Hepatocyte (in vitro differentiated cells): ENCODE measurements around the gene LHPP. TPM values are rescaled to one million over a fixed set of nuclear protein-coding genes. Genes with fewer than 3 reads are reported as not detected.

Experiments
- DNase-seq: peaks from one replicate; pipeline ENCODE4 v3.0.0-alpha.2; 2016; ENCODE audit warnings: low spot score
- H2AFZ ChIP-seq: fragments of 200-600 bp; sonication (generic); 2 replicates; pipeline ENCODE4 v1.6.0; 2016; ENCODE audit warnings: antibody characterized with exemption, mild to moderate bottlenecking
- H3K27ac ChIP-seq: fragments of 200-600 bp; sonication (generic); 2 replicates; pipeline ENCODE4 v1.5.1; 2016; ENCODE audit warnings: mild to moderate bottlenecking
- H3K27me3 ChIP-seq: fragments of 200-600 bp; sonication (generic); 2 replicates; pipeline ENCODE4 v1.6.1; 2016
- H3K36me3 ChIP-seq: fragments of 200-600 bp; sonication (generic); replicated peaks from 2 replicates; pipeline ENCODE4 v1.5.1; 2016; ENCODE audit warnings: low read depth; ENCODE audit not compliant: insufficient read depth
- H3K4me1 ChIP-seq: fragments of 200-600 bp; sonication (generic); 2 replicates; pipeline ENCODE4 v1.5.1; 2016; ENCODE audit warnings: mild to moderate bottlenecking, moderate library complexity; ENCODE audit not compliant: insufficient read depth
- H3K4me2 ChIP-seq: fragments of 200-600 bp; sonication (generic); 2 replicates; pipeline ENCODE4 v1.6.0; 2016
- H3K4me3 ChIP-seq: fragments of 200-600 bp; sonication (generic); 2 replicates; pipeline ENCODE4 v1.5.1; 2016; ENCODE audit warnings: mild to moderate bottlenecking
- H3K79me2 ChIP-seq: fragments of 200-600 bp; sonication (generic); 2 replicates; pipeline ENCODE4 v1.6.0; 2017; ENCODE audit warnings: mild to moderate bottlenecking
- H3K9me2 ChIP-seq: fragments of 200-600 bp; sonication (generic); replicated peaks from 2 replicates; pipeline ENCODE4 v1.6.0; 2017; ENCODE audit warnings: mild to moderate bottlenecking; ENCODE audit not compliant: insufficient read depth
- H3K9me3 ChIP-seq: fragments of 200-600 bp; sonication (generic); 2 replicates; pipeline ENCODE4 v1.5.1; 2016; ENCODE audit warnings: low read depth, mild to moderate bottlenecking
- H4K20me1 ChIP-seq: fragments of 200-600 bp; sonication (generic); 2 replicates; pipeline ENCODE4 v1.6.0; 2016; ENCODE audit warnings: mild to moderate bottlenecking; ENCODE audit not compliant: insufficient read depth, poor library complexity, severe bottlenecking
- CTCF ChIP-seq: fragments of 200-600 bp; sonication (generic); IDR thresholded peaks from 2 replicates; pipeline ENCODE4 v1.5.1; 2016; ENCODE audit warnings: antibody characterized with exemption, mild to moderate bottlenecking; ENCODE audit not compliant: poor library complexity
- EZH2 ChIP-seq: fragments of 200-600 bp; sonication (generic); IDR thresholded peaks from 2 replicates; pipeline ENCODE4 v1.6.1; 2016; ENCODE audit warnings: antibody characterized with exemption, mild to moderate bottlenecking, borderline replicate concordance
- EZH2phosphoT487 ChIP-seq: fragments of 200-600 bp; sonication (generic); IDR thresholded peaks from one replicate; pipeline ENCODE4 v1.6.1; 2018; ENCODE audit warnings: antibody characterized with exemption, mild to moderate bottlenecking, low read depth, moderate library complexity; ENCODE audit not compliant: unreplicated experiment, severe bottlenecking
- WGBS: methylation state at CpG from one replicate; pipeline ENCODE4 v1.1.6; 2016; ENCODE audit warnings: low lambda C conversion rate; ENCODE audit errors: missing lambda C conversion rate; 5-methylcytosine and 5-hydroxymethylcytosine counted together
- polyA plus RNA-seq: library from polyadenylated mRNA; unstranded; fragments of >200 nt; fragmentation: Nextera tagmentation; extraction: Ambion mirVana; gene quantifications from 2 replicates; pipeline ENCODE4 v1.2.1, GENCODE V29; 2016
- total RNA-seq: library from RNA; depleted of rRNA; stranded (reverse); fragments of >200 nt; gene quantifications from 2 replicates; pipeline ENCODE4 v1.2.3, GENCODE V29; 2014

LHPP gene
- total and polyA plus RNA-seq, 2 experiments from 2014 or later: 29.4 to 30.3 TPM

GRCh38 chr10:124550293-124551034, 88.8 kb downstream of the LHPP start:
- Histone ChIP-seq H3K4me3 (no peak overlapping the region), H3K4me2 (no peak overlapping the region), H3K79me2 (no peaks in the 10 kb centered on the region), H2AFZ (no peak overlapping the region), H4K20me1 (no peaks in the 10 kb centered on the region), H3K9me2 (no peaks in the 10 kb centered on the region), H3K27ac (no peak overlapping the region), H3K9me3 (no peaks in the 10 kb centered on the region), H3K36me3 (no peaks in the 10 kb centered on the region), H3K4me1 (peaks cover 9% of the 10 kb centered on the region), H3K27me3 (no peaks in the 10 kb centered on the region)
- no peak for TF ChIP-seq CTCF
- no peak for TF ChIP-seq EZH2phosphoT487
- no peak for TF ChIP-seq EZH2
- 86% methylated on average over 26 of the region's 26 CpGs for WGBS
- no peak for DNase-seq

DNA sequence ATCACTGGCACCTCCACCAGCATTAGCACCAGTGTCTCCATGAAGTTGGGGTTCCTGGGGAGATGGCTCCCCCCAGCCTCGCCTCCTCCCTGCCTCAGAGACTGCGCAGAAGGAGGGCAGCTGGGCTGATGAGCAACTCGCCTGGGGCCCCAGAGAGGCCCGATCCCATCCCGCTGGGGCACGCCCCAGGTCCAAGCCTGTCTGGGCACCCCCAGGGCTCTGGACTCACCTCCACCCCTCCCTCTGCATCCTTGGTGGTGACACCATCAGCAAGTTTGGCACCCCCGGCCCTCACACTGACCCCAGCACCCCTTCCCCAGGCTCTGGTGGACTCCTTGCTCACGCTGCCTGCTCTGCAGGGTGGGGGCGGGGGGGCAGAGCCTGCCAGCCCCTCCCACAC, 89.5 kb downstream of the LHPP start:
- Histone ChIP-seq H3K9me2 (no peaks in the 10 kb centered on the region), H3K36me3 (no peaks in the 10 kb centered on the region), H3K4me2 (no peak overlapping the region), H3K4me3 (no peak overlapping the region), H3K4me1 (peaks cover 9% of the 10 kb centered on the region), H3K27ac (no peak overlapping the region), H3K9me3 (no peaks in the 10 kb centered on the region), H3K79me2 (no peaks in the 10 kb centered on the region), H2AFZ (no peak overlapping the region), H3K27me3 (no peaks in the 10 kb centered on the region), H4K20me1 (no peaks in the 10 kb centered on the region)
- 96% methylated on average over 6 of the region's 9 CpGs for WGBS
- TF ChIP-seq CTCF: no peak
- no peak for TF ChIP-seq EZH2phosphoT487
- TF ChIP-seq EZH2: no peak
- no peak for DNase-seq

DNA sequence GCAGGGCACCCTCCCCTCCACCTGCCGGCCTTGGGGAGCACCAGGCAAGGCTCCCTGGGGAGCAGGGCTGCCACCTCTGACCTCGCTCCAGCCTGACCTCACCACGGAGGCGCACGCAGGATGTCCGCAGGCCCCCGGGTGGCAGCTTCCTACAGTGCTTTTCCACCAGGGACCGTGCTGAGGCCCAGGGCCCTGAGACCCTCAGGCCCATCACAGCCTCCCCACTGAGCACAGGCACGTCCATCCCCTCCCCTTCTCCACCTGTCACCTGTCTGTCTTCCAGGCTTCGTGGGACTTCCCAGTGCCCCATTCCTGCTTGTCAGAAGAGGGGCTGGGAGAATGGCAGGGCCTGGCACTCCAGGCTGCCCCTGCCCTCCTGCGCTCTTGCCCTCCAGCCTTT, 90.1 kb downstream of the LHPP start:
- H3K4me2 ChIP-seq: no peak overlapping the region
- H2AFZ ChIP-seq: no peak overlapping the region
- no peak for TF ChIP-seq EZH2
- H3K4me1 ChIP-seq: peaks cover 9% of the 10 kb centered on the region
- H3K27ac ChIP-seq: no peak overlapping the region
- H3K36me3 ChIP-seq: no peaks in the 10 kb centered on the region
- H3K79me2 ChIP-seq: no peaks in the 10 kb centered on the region
- H3K9me3 ChIP-seq: no peaks in the 10 kb centered on the region
- no peaks in the 10 kb centered on the region for H3K9me2 ChIP-seq
- no peak overlapping the region for H3K4me3 ChIP-seq
- no peaks in the 10 kb centered on the region for H4K20me1 ChIP-seq
- WGBS: 89% methylated on average over 11 of the region's 11 CpGs
- no peaks in the 10 kb centered on the region for H3K27me3 ChIP-seq
- no peak for DNase-seq

GRCh38 chr10:124552691-124553276, 91.2 kb downstream of the LHPP start:
- H3K27ac ChIP-seq: no peak overlapping the region
- H3K4me2 ChIP-seq: no peak overlapping the region
- no peaks in the 10 kb centered on the region for H3K79me2 ChIP-seq
- H3K9me2 ChIP-seq: no peaks in the 10 kb centered on the region
- no peaks in the 10 kb centered on the region for H3K36me3 ChIP-seq
- no peak for DNase-seq
- H2AFZ ChIP-seq: no peak overlapping the region
- no peaks in the 10 kb centered on the region for H3K9me3 ChIP-seq
- H3K27me3 ChIP-seq: no peaks in the 10 kb centered on the region
- no peaks in the 10 kb centered on the region for H4K20me1 ChIP-seq
- TF ChIP-seq EZH2phosphoT487 (no peak), CTCF (no peak), EZH2 (no peak)
- WGBS: 89% methylated on average over 14 of the region's 14 CpGs
- H3K4me3 ChIP-seq: no peak overlapping the region
- H3K4me1 ChIP-seq: peaks cover 3% of the 10 kb centered on the region
